ENCODE measurements around the gene GRM8. TPM values are rescaled to one million over a fixed set of nuclear protein-coding genes. Genes with fewer than 3 reads are reported as not detected.

The GRM8 gene
- total RNA-seq, 1 donor from 2014 or later: 3.3 TPM

- no peak for DNase-seq (ENCODE audit: low spot score)
Observed at GRCh38 chr7:127231415-127231814, 21.3 kb downstream of the GRM8 start.

DNA sequence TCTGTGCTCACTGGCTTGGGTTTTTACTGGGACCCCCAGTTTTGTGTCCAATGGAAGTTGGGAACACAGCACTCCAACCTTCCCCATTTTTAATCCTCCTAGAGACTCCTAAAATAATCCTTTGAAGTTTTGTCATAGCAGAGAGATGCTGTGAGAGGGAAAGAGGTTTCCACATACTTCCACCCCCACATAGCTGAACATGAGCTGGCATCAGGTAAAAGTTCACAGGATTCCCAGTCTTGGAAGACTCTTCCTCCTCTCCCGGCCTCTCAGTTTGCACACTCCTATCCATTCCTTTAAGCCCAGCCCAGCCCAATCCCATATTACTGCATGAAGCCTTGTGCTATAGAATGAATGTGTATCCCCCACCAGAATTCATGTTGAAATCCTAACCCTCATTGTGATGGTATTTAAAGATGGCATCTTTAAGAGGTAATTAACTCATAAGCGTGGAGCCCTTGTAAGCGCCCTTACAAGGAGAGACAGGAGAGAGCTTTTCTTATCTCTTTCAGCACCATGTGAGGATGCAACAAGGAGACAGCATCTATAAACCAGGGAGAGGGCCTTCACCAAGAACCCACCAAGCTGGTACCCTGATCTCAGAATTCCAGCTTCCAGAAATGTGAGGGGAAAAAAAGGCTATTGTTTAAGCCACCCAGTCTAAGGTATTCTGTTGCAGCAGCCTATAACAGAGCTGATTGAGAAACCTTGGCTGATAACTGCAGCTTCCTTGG lies 22.4 kb downstream of the GRM8 start:
- no peak for DNase-seq (ENCODE audit: low spot score)

- DNase-seq (ENCODE audit: low spot score): no peak
Observed at GRCh38 chr7:127226685-127227374, 25.9 kb downstream of the GRM8 start.

GRCh38 chr7:127221731-127222130 lies 31.0 kb downstream of the GRM8 start:
- DNase-seq (ENCODE audit: low spot score): no peak

GRCh38 chr7:127214956-127215718 lies 37.6 kb downstream of the GRM8 start:
- no peak for DNase-seq (ENCODE audit: low spot score)

GRCh38 chr7:127209886-127210285 lies 42.9 kb downstream of the GRM8 start:
- no peak for DNase-seq (ENCODE audit: low spot score)

GRCh38 chr7:127208860-127209259 lies 43.9 kb downstream of the GRM8 start:
- DNase-seq (ENCODE audit: low spot score): no peak

GRCh38 chr7:127208351-127208750 lies 44.4 kb downstream of the GRM8 start:
- no peak for DNase-seq (ENCODE audit: low spot score)

DNA sequence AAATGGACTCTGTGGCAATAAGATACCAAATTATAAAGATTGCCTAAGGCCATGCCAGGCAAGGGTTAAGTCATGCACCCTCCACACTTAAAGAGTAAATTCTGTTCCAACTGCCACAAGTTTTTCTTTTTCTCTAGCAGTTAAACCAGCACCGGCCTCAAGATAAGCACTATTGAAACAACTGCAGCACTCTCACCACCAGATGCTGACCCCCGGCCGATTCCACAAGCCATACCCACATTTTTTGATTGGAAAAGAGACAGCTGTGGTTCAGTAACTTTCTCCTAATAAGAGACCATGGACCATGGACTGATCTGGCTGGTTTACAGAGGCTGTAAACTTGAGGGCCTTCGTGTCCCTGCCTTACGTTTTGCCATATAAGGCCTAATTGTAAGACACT lies 44.9 kb downstream of the GRM8 start:
- no peak for DNase-seq (ENCODE audit: low spot score)

DNA sequence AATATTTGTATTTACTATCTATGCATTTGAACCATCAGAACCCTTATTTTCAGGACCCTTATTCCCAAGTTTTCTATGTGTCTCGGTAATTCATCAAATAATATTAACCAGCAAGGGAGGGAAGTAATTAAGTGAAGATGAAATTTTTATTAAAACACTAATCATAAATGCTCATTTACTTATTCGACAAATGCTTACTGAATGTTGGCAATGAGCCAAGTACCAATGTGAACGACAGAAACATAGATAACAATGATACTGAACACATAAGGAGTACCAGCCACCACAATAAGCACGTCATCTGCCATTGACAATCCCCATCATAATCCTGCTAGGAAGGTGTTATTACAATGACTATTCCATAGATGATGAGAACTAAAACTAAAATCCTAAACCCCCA lies 45.5 kb downstream of the GRM8 start:
- no peak for DNase-seq (ENCODE audit: low spot score)

DNA sequence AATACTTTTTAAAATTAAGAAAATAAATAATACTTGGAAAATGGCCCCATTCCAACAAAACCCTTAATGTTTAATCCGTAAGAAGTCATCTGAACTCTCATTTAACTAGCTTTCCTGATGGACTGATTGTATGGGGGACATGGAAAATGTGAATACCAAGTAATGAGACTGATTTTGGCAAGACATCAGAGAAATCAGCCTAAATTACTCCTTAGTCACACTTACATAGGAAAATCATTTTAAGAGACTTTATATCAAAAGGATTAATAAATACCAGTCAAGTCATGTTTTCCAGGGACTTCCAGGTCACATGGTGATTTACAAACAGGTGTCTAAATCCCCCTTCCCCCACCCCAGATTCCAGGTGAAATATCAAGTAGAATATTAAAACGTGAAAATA lies 58.2 kb downstream of the GRM8 start:
- no peak for DNase-seq (ENCODE audit: low spot score)

GRCh38 chr7:127189886-127190285 lies 62.9 kb downstream of the GRM8 start:
- DNase-seq (ENCODE audit: low spot score): no peak

- DNase-seq (ENCODE audit: low spot score): no peak
Observed at GRCh38 chr7:127189074-127189473, 63.7 kb downstream of the GRM8 start.

- no peak for DNase-seq (ENCODE audit: low spot score)
Observed at GRCh38 chr7:127187740-127188139, 65.0 kb downstream of the GRM8 start.

- no peak for DNase-seq (ENCODE audit: low spot score)
Observed at GRCh38 chr7:127186686-127187085, 66.1 kb downstream of the GRM8 start.

GRCh38 chr7:127177156-127177555 lies 75.6 kb downstream of the GRM8 start:
- DNase-seq (ENCODE audit: low spot score): no peak

DNA sequence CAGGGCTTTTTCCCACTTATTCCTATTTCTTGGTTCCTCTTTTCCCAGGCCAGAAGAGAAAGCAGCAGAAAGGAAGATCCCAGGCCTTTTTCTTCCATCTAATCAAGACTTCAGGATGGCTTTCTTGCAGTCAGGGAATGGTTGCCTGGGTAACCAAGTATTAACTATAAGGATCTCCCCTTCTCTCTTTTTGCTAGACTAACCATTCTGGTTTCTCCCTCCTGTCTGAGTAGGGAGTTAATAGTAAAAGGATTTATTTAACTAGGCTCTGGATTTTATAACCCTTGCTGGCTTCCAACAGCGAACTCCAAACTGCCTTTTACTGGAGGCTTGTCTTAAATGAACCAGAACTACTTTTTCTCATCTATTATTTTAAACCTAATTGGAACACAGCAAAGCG lies 90.4 kb downstream of the GRM8 start:
- no peak for DNase-seq (ENCODE audit: low spot score)

GRCh38 chr7:127158659-127159058 lies 94.1 kb downstream of the GRM8 start:
- no peak for DNase-seq (ENCODE audit: low spot score)

DNA sequence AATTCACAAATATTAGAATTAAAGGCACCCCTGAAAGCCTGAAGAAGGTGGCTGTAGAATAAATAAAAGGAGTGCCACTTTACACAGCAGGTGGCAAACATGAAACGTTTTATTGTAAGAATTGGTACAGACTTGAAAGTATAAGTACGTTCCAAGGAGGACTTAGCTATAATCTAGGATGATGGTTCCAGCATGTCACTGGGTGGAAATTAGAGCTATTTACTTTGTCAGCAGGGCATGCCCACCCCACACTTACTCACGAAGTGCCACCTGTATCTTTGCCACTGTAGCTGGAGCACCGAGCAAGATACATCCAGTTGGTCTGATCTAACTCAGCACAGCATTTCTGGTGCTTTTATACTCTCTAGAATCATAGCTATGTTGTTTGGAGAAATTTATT lies 97.8 kb downstream of the GRM8 start:
- DNase-seq (ENCODE audit: low spot score): no peak

DNA sequence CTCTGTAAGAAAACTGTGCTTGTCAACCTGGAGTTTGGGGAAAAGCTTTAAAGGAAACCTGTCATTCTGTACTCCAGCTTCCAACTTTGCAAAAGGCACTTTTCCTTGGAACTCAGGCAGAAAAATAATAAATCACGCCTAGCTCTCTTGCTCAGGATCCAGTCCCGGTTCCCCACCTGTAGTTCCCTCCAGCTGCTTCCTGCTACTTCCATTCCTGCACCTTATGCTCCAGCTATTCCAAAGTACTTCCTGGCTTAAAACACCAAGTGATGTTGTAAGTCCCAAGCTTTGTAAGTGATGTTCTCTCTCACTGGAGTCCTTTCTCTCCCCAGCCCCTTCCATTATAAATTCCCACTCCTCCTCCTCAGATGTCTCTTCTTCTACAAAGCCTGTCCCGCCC lies 98.6 kb downstream of the GRM8 start:
- no peak for DNase-seq (ENCODE audit: low spot score)

GRCh38 chr7:127153315-127153714 lies 99.4 kb downstream of the GRM8 start:
- DNase-seq (ENCODE audit: low spot score): no peak

GRCh38 chr7:127152423-127152822 lies 100.3 kb downstream of the GRM8 start:
- no peak for DNase-seq (ENCODE audit: low spot score)

DNA sequence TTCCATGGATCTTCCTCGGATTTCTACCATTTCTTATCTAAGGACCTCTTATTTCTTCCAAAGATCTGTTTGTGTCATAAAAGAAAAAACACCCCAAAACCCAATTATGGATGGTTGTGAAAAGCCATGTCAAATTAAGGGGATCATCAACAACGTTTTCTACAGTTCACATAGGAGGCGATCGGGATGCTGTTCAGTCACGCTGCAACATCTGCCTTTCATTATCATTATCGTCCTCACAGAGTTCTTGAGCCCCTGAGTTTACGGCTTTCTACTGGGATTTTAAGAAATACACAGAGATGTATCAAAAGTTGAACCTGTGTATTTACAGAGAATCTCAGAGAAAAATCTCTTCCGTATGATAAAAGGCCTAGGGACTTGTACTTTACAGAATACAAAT lies 101.4 kb downstream of the GRM8 start:
- DNase-seq (ENCODE audit: low spot score): no peak
